Keratinocyte (primary cell): ENCODE measurements around the gene ASNSD1. TPM values are rescaled to one million over a fixed set of nuclear protein-coding genes. Genes with fewer than 3 reads are reported as not detected.
"Not testable (repeated sequence)": the region's sequence is repeated elsewhere in the genome, so short reads cannot be mapped to it uniquely, and the experiment has no call there.

Experiments used
- DNase-seq: peaks from one replicate; pipeline ENCODE4 v3.0.0-alpha.2; 2011; ENCODE audit warnings: low read depth, missing footprints, low spot score
- FAIRE-seq: peaks from 2 replicates; lab custom pipeline; 2011; peaks lifted over from hg19 to GRCh38; lab: Jason Lieb, UNC
- H2AFZ ChIP-seq: 2 replicates; pipeline ENCODE4 v1.6.0; 2012; ENCODE audit warnings: low read length, control low read depth, inconsistent platforms; ENCODE audit not compliant: control insufficient read depth
- H3K27ac ChIP-seq: 2 replicates; pipeline ENCODE4 v1.5.1; 2011; ENCODE audit warnings: low read length; ENCODE audit not compliant: control insufficient read depth, insufficient read depth
- H3K27me3 ChIP-seq: 3 replicates; pipeline ENCODE4 v1.6.0; 2011; ENCODE audit warnings: low read length; ENCODE audit not compliant: control insufficient read depth, insufficient read depth; ENCODE audit errors: extremely low read depth
- H3K36me3 ChIP-seq, 2 experiments: 2 replicates in 1 of 2; 3 replicates in 1 of 2; pipeline ENCODE4 v1.5.1; 2011; ENCODE audit warnings: low read length in 2 of 2, mild to moderate bottlenecking in 1 of 2; ENCODE audit not compliant: control insufficient read depth in 2 of 2, insufficient read depth in 2 of 2; ENCODE audit errors: extremely low read depth in 1 of 2
- H3K4me1 ChIP-seq: 3 replicates; pipeline ENCODE4 v1.5.1; 2011; ENCODE audit warnings: low read length; ENCODE audit not compliant: control insufficient read depth, insufficient read depth; ENCODE audit errors: extremely low read depth
- H3K4me2 ChIP-seq: 3 replicates; pipeline ENCODE4 v1.6.0; 2011; ENCODE audit warnings: low read depth, low read length; ENCODE audit not compliant: control insufficient read depth, insufficient read depth; ENCODE audit errors: extremely low read depth
- H3K4me3 ChIP-seq, 3 experiments: fragments of 200-600 bp in 1 of 3; sonication (generic) in 1 of 3; 2 replicates in 2 of 3; 3 replicates in 1 of 3; pipeline ENCODE4 v1.5.1; 2011 to 2016; ENCODE audit warnings: low read length in 3 of 3, mild to moderate bottlenecking in 3 of 3, control low read depth in 2 of 3, inconsistent platforms in 1 of 3, low read depth in 1 of 3, mixed read lengths in 1 of 3, mixed run types in 1 of 3, moderate library complexity in 1 of 3; ENCODE audit not compliant: control insufficient read depth in 2 of 3, insufficient read depth in 2 of 3; ENCODE audit errors: extremely low read depth in 1 of 3
- H3K79me2 ChIP-seq: 2 replicates; pipeline ENCODE4 v1.6.0; 2012; ENCODE audit warnings: low read length; ENCODE audit not compliant: control insufficient read depth, insufficient read depth
- H3K9ac ChIP-seq: 3 replicates; pipeline ENCODE4 v1.6.0; 2011; ENCODE audit warnings: low read length; ENCODE audit not compliant: control insufficient read depth, insufficient read depth; ENCODE audit errors: extremely low read depth
- H3K9me1 ChIP-seq: 3 replicates; pipeline ENCODE4 v1.6.0; 2011; ENCODE audit warnings: low read length; ENCODE audit not compliant: control insufficient read depth, insufficient read depth; ENCODE audit errors: extremely low read depth
- H3K9me3 ChIP-seq: 2 replicates; pipeline ENCODE4 v1.5.1; 2012; ENCODE audit warnings: low read depth, low read length; ENCODE audit not compliant: control insufficient read depth
- H4K20me1 ChIP-seq: 3 replicates; pipeline ENCODE4 v1.6.0; 2011; ENCODE audit warnings: low read length; ENCODE audit not compliant: control insufficient read depth, insufficient read depth; ENCODE audit errors: extremely low read depth
- CTCF ChIP-seq, 3 experiments: IDR thresholded peaks in 1 of 3; conservative IDR thresholded peaks in 1 of 3; optimal IDR thresholded peaks in 1 of 3; 2 replicates in 2 of 3; 3 replicates in 1 of 3; pipeline versions ENCODE3 to v1.5.1; 2011; ENCODE audit warnings: low read length in 3 of 3, mild to moderate bottlenecking in 3 of 3, moderate library complexity in 2 of 3, control low read depth in 1 of 3, inconsistent platforms in 1 of 3; ENCODE audit not compliant: insufficient read depth in 2 of 3; ENCODE audit errors: extremely low read depth in 1 of 3
- EZH2 ChIP-seq: IDR thresholded peaks from one replicate; pipeline ENCODE4 v1.6.1; 2012; ENCODE audit warnings: inconsistent platforms, mild to moderate bottlenecking, low read length, moderate library complexity
- dilution Hi-C: fragments of 300-500 bp; cut with MboI; formaldehyde crosslinking; loops from one replicate; pipeline ENCODE4 v1.7.0; 2020; ENCODE audit warnings: low sequenced_read_pairs; ENCODE audit not compliant: extremely low pct_ligation_motif_present
- polyA plus RNA-seq, 5 experiments: library from polyadenylated mRNA; depleted of rRNA in 3 of 5; stranded (reverse) in 3 of 5; stranded (forward) in 1 of 5; unstranded in 1 of 5; fragments of >200 nt; gene quantifications; 1 replicate in 1 of 5; 2 replicates in 3 of 5; 3 replicates in 1 of 5; pipeline versions ENCODE4 v1.2.1 to v1.2.3, GENCODE V29; 2011 to 2012; ENCODE audit warnings: missing spikeins in 2 of 5, low read depth in 1 of 5, low replicate concordance in 1 of 5

The ASNSD1 gene
- polyA plus RNA-seq, 1 donor (not counting 4 experiments of a cell fraction or from before 2014, with no cell fraction given), result 40.0 TPM

- FAIRE-seq (no peak), DNase-seq (no peak)
- Histone ChIP-seq H3K4me3 (peak overlapping the region in 2 of 3 experiments; percentile 96 to 98), H3K27me3 (no peaks in the 10 kb centered on the region), H3K9ac (peak overlapping the region; percentile 98), H3K9me3 (no peaks in the 10 kb centered on the region), H3K79me2 (peaks cover 25% of the 10 kb centered on the region), H4K20me1 (no peaks in the 10 kb centered on the region), H3K27ac (no peak overlapping the region), H3K4me1 (peaks cover 4% of the 10 kb centered on the region), H2AFZ (no peak overlapping the region), H3K36me3 (peaks cover 4 to 6% of the 10 kb centered on the region in 2 experiments), H3K9me1 (no peaks in the 10 kb centered on the region), H3K4me2 (peak overlapping the region; percentile 96)
- dilution Hi-C loops, result no loop called here
- TF ChIP-seq CTCF (optimal IDR thresholded peaks at IDR 0.05 in 1 of 3, IDR thresholded peaks at IDR 0.05 in 1 of 3, conservative IDR thresholded peaks at IDR 0.05 in 1 of 3; ENCODE audit: extremely low read depth in 1 of 3, insufficient read depth in 2 of 3, low read length in 3 of 3), result no peak
Observed at GRCh38 chr2:189662669-189663226, 1.5 kb downstream of the ASNSD1 start.

DNA sequence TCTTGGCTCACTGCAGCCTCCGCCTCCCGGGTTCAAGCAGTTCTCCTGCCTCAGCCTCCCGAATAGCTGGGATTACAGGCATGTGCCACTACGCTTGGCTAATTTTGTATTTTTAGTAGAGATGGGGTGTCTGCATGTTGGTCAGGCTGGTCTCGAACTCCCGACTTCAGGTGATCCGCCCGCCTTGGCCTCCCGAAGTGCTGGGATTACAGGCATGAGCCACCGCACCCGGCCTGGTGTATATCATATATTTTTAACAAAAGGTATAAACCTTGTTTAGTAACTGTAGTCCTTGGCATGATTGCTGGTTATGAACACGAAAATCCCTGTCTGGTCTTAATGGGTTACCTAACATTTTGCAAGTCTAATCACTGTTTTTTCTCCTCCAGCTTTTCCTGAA is 2.1 kb downstream of the ASNSD1 start:
- DNase-seq, H3K36me3 ChIP-seq, H3K9me1 ChIP-seq, H3K27ac ChIP-seq, FAIRE-seq, H2AFZ ChIP-seq, H3K4me2 ChIP-seq, H4K20me1 ChIP-seq, H3K9ac ChIP-seq, H3K4me3 ChIP-seq, H3K9me3 ChIP-seq, dilution Hi-C loops, H3K4me1 ChIP-seq, H3K27me3 ChIP-seq: not testable (repeated sequence)
- peaks cover 25% of the 10 kb centered on the region for H3K79me2 ChIP-seq

DNA sequence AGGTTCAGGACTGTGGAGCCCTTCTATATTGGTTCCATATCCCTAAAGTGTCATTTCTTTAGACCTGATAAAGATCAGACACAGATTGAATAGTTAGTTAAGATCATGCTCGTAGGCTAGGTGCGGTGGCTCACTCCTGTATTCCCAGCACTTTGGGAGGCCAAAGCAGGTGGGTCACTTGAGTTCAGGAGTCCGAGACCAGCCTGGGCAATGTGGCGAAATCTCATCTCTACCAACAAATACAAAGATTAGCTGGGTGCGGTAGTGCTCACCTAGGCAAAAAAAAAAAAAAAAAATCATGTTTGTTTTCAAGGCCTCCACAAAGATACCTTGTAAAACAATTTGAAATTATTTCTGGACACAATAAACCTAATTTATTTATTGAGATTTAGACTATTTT is 8.7 kb downstream of the ASNSD1 start:
- Histone ChIP-seq H4K20me1 (no peaks in the 10 kb centered on the region), H3K79me2 (no peaks in the 10 kb centered on the region), H3K9me3 (no peaks in the 10 kb centered on the region), H3K4me3 (no peak overlapping the region), H3K4me1 (peaks cover 9% of the 10 kb centered on the region), H3K27ac (no peak overlapping the region), H3K4me2 (no peak overlapping the region), H3K9ac (no peak overlapping the region), H2AFZ (no peak overlapping the region), H3K9me1 (no peaks in the 10 kb centered on the region), H3K27me3 (no peaks in the 10 kb centered on the region), H3K36me3 (peaks cover 10 to 16% of the 10 kb centered on the region in 2 experiments)
- DNase-seq, result no peak
- FAIRE-seq, result no peak
- TF ChIP-seq EZH2 (no peak), CTCF (optimal IDR thresholded peaks at IDR 0.05 in 1 of 3, IDR thresholded peaks at IDR 0.05 in 1 of 3, conservative IDR thresholded peaks at IDR 0.05 in 1 of 3; ENCODE audit: extremely low read depth in 1 of 3, insufficient read depth in 2 of 3, low read length in 3 of 3) (no peak)
- dilution Hi-C loops, result no loop called here
